Heart left ventricle (tissue), 16 donors: ENCODE data around the gene PIP5KL1. TPM values are rescaled to one million over a fixed set of nuclear protein-coding genes. Genes with fewer than 3 reads are reported as not detected.

ENCODE experiments used
- ATAC-seq, 4 donors: fragments of 200-7000 bp; cut with Tn5 transposase; one replicate each; pipeline ENCODE4 v1.9.1; 2020 to 2022; ENCODE audit warnings: moderate library complexity in 4 of 4, mild to moderate bottlenecking in 3 of 4, moderate number of reproducible peaks in 1 of 4
- DNase-seq, 5 donors: peaks; one replicate each; pipeline ENCODE4 v3.0.0-alpha.2; 2020
- H3K27ac ChIP-seq, 12 donors: fragments of 200-600 bp; sonication (generic) in 4 of 12; one replicate each; pipeline versions ENCODE4 v1.5.0 to v1.8.0; 2016 to 2022; ENCODE audit warnings: mild to moderate bottlenecking in 2 of 12
- H3K27me3 ChIP-seq, 9 donors: fragments of 200-600 bp; sonication (generic) in 2 of 9; one replicate each; pipeline versions ENCODE4 v1.5.1 to v1.8.0; 2016 to 2022; ENCODE audit warnings: mild to moderate bottlenecking in 3 of 9
- H3K36me3 ChIP-seq, 9 donors: fragments of 200-600 bp; sonication (generic) in 2 of 9; one replicate each; pipeline versions ENCODE4 v1.5.0 to v1.8.0; 2018 to 2022; ENCODE audit warnings: mild to moderate bottlenecking in 2 of 9
- H3K4me1 ChIP-seq, 12 donors: fragments of 200-600 bp; sonication (generic) in 4 of 12; one replicate each; pipeline versions ENCODE4 v1.5.0 to v1.8.0; 2016 to 2022; ENCODE audit warnings: mild to moderate bottlenecking in 3 of 12
- H3K4me3 ChIP-seq, 12 donors: fragments of 200-600 bp; sonication (generic) in 4 of 12; one replicate each; pipeline versions ENCODE4 v1.5.0 to v1.8.0; 2017 to 2022; ENCODE audit warnings: mild to moderate bottlenecking in 9 of 12, moderate library complexity in 4 of 12
- H3K9me3 ChIP-seq, 12 donors: fragments of 200-600 bp; sonication (generic) in 4 of 12; one replicate each; pipeline versions ENCODE4 v1.5.0 to v1.8.0; 2016 to 2022; ENCODE audit warnings: mild to moderate bottlenecking in 1 of 12
- POLR2A ChIP-seq, 2 donors: fragments of 450-650 bp; IDR thresholded peaks; one replicate each; pipeline ENCODE4 v1.6.1; 2017; ENCODE audit warnings: antibody characterized with exemption in 2 of 2, mild to moderate bottlenecking in 2 of 2, moderate library complexity in 2 of 2
- WGBS, 4 donors: extraction: QIAGEN DNeasy Blood & Tissue Kit in 2 of 4; methylation state at CpG; one replicate each; pipeline versions ENCODE4 v1.1.5 to v1.1.7; 2013 to 2018; 5-methylcytosine and 5-hydroxymethylcytosine counted together
- intact Hi-C, 10 donors: fragments of 100-400 bp; cut with DNase I; formaldehyde crosslinking; loops; one replicate each; pipeline versions ENCODE4 v1.11.1 to v1.14.2; 2022
- polyA plus RNA-seq, 2 donors: library from polyadenylated mRNA; stranded (reverse); fragments of 200-250 nt; gene quantifications; one replicate each; pipeline ENCODE4 v1.2.3, GENCODE V29; 2013
- total RNA-seq, 9 donors: library from RNA; depleted of rRNA in 2 of 9; stranded (reverse); fragments of >200 nt in 2 of 9; fragmentation: NEBNext Ultra II Directional in 3 of 9; extraction: Animal tissue kit (Norgen Biotek cat#: 25700) in 3 of 9; gene quantifications; one replicate each; pipeline versions ENCODE4 v1.1.0 to v1.2.4, GENCODE V29; 2016 to 2023
- TF ChIP-seq, protein P1 (sequence below), 12 donors: fragments of 200-600 bp; sonication (generic) in 4 of 12; IDR thresholded peaks; one replicate each; pipeline versions ENCODE4 v1.5.0 to v1.8.0; 2018 to 2022; ENCODE audit warnings: antibody characterized with exemption in 12 of 12, mild to moderate bottlenecking in 5 of 12
- donor health status: ischemic (EF 13 %, LVEDD 7.1; RV severe dilation, severe dysfunction).
- donor health status: healthy with polysubstance abuse.
- donor health status: DM: no; HTN: yes; CAD: no.
- donor health status: DM: no; HTN: no; CAD: no.
- donor health status: ischemic (EF 25% LVEDD 6.9; RV normal size, moderate dysfunction).
- donor health status: ischemic (EF 25% LVEDD 5.7; RV mildly dilated, moderate dysfunction).
- donor health status: healthy.
- donor health status: DM: yes; HTN: yes; CAD: no.
- donor health status: ischemic (EF 35%, LVEDD 5.7; RV mildly dilated, moderate dysfunction).
- donor health status: nonischemic (EF 11% LVEDD 7.7; RV severe dilation, severe dysfunction).
- donor health status: DM: yes; HTN: yes; CAD: no.
- donor health status: PGD.
- donor health status: ischemic (EF 29% LVEDD 5.4; RV normal size, mild dysfunction).
- donor health status: nonischemic (EF 23%, LVEDD 6.1; RV moderate dilation, normal function).

Gene PIP5KL1
- total and polyA plus RNA-seq, 11 donors = 0.12 to 0.77 (median 0.50) TPM; not detected in 2

DNA sequence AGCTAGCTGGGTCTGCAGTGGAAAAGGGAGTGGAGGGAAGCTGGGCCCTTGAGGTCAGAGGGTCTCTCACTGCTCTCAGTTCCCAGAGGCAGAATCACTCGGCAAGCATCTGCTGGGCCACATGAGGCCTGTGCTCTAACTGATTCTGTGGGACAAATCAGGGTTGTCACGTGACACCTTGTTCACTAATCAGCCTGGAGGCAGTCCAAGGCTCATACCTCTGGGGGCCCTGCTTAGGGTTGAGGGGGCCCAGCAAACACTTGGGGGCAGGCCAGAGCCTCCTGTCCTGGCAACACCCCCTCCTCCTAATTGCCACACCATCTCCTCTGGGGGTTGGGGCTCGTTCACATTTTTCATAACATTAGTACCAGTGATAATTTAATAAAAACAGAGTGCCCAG, 16.2 kb upstream of the PIP5KL1 start:
- Histone ChIP-seq H3K9me3 (no peaks in the 10 kb centered on the region), H3K4me3 (no peak overlapping the region), H3K4me1 (peaks cover 0 to 67% (median 38%) of the 10 kb centered on the region in 12 donors), H3K36me3 (peaks cover 0 to 32% (median 18%) of the 10 kb centered on the region in 9 donors), H3K27me3 (no peaks in the 10 kb centered on the region), H3K27ac (peak overlapping the region in 11 of 12 donors; percentile 1 to 85 (median 57))
- TF ChIP-seq, protein P1, sequence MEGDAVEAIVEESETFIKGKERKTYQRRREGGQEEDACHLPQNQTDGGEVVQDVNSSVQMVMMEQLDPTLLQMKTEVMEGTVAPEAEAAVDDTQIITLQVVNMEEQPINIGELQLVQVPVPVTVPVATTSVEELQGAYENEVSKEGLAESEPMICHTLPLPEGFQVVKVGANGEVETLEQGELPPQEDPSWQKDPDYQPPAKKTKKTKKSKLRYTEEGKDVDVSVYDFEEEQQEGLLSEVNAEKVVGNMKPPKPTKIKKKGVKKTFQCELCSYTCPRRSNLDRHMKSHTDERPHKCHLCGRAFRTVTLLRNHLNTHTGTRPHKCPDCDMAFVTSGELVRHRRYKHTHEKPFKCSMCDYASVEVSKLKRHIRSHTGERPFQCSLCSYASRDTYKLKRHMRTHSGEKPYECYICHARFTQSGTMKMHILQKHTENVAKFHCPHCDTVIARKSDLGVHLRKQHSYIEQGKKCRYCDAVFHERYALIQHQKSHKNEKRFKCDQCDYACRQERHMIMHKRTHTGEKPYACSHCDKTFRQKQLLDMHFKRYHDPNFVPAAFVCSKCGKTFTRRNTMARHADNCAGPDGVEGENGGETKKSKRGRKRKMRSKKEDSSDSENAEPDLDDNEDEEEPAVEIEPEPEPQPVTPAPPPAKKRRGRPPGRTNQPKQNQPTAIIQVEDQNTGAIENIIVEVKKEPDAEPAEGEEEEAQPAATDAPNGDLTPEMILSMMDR (IDR thresholded peaks at IDR 0.05) = no peak
- no peak for TF ChIP-seq POLR2A (IDR thresholded peaks at IDR 0.05)
- peak in 1 of 5 donors; percentile 41 for DNase-seq
- intact Hi-C loops = loop anchor here in 2 of 10 donors (1.0 to 5.0 kb wide), 2 partner anchors 88 to 171 kb away; no protein-coding TSS in a partner anchor
- ATAC-seq = no peak
- 27 to 62% (median 45%) methylated on average over 3 of the region's 3 CpGs for WGBS, 4 donors

DNA sequence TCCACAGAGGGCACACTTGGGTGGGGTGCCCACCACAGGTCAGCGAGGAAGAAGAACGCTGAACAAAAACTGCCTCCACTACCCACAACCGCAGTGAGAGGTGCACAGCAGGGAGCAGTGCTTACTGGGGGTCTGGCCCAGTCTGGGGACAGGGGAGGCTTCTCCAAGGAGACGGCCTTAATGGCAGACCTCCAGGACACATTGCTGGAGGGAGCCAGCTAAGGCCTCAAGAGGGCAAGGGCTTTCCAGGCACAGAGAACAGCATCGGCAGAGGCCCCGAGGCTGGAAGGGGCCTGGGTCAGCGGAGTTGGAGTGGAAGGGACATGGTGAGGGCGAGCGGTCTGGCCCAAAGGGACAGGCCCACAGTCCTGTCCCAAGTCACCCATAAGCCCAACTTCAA, 15.4 kb upstream of the PIP5KL1 start:
- intact Hi-C loops = loop anchor here in 1 of 10 donors (5.0 kb wide), 1 partner anchor 171 kb away; no protein-coding TSS in a partner anchor
- 66 to 81% (median 76%) methylated on average over 8 to 9 of the region's 9 CpGs for WGBS, 4 donors
- H3K27ac ChIP-seq = peak overlapping the region in 11 of 12 donors; percentile 1 to 85 (median 57)

DNA sequence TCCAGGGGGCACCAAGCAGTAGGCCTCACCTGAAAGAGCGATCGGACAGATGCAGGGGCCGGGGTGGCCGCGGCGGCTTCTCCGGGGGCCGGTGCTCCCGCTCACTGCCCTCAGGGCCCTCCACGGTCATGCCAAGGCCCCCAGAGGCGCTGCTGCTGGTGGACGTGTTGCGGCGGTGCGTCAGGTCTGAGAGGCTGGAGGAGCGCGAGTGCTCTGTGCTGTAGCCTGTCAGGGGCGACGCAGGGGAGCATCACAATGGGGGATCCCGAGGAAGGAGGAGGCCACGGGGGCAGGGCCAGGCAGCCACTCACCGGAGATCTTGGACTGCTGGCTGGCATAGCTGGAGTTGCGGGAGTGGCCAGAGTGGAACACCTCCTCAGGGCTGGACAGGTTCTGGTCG, 14.8 kb upstream of the PIP5KL1 start:
- Histone ChIP-seq H3K4me1 (peaks cover 0 to 55% (median 28%) of the 10 kb centered on the region in 12 donors), H3K27ac (peak overlapping the region in 5 of 12 donors; percentile 20 to 85 (median 60)), H3K9me3 (no peaks in the 10 kb centered on the region), H3K36me3 (peaks cover 0 to 36% (median 18%) of the 10 kb centered on the region in 9 donors), H3K4me3 (no peak overlapping the region), H3K27me3 (no peaks in the 10 kb centered on the region)
- DNase-seq (no peak), ATAC-seq (no peak)
- TF ChIP-seq POLR2A (IDR thresholded peaks at IDR 0.05) = no peak
- TF ChIP-seq, protein P1 (IDR thresholded peaks at IDR 0.05) = no peak
- intact Hi-C loops = loop anchor here in 1 of 10 donors (5.0 kb wide), 1 partner anchor 172 kb away; no protein-coding TSS in a partner anchor
- 88 to 94% (median 92%) methylated on average over 21 to 24 of the region's 24 CpGs for WGBS, 4 donors

More for the DNA sequence above, 15.4 kb upstream of the PIP5KL1 start:
- TF ChIP-seq POLR2A (IDR thresholded peaks at IDR 0.05) = no peak
- TF ChIP-seq, protein P1 (IDR thresholded peaks at IDR 0.05) = no peak
- ATAC-seq (no peak), DNase-seq (peak in 1 of 5 donors; percentile 23)
- H3K4me3 ChIP-seq = no peak overlapping the region
- peaks cover 0 to 32% (median 18%) of the 10 kb centered on the region in 9 donors for H3K36me3 ChIP-seq
- H3K9me3 ChIP-seq = no peaks in the 10 kb centered on the region
- no peaks in the 10 kb centered on the region for H3K27me3 ChIP-seq
- H3K4me1 ChIP-seq = peaks cover 0 to 61% (median 34%) of the 10 kb centered on the region in 12 donors

DNA sequence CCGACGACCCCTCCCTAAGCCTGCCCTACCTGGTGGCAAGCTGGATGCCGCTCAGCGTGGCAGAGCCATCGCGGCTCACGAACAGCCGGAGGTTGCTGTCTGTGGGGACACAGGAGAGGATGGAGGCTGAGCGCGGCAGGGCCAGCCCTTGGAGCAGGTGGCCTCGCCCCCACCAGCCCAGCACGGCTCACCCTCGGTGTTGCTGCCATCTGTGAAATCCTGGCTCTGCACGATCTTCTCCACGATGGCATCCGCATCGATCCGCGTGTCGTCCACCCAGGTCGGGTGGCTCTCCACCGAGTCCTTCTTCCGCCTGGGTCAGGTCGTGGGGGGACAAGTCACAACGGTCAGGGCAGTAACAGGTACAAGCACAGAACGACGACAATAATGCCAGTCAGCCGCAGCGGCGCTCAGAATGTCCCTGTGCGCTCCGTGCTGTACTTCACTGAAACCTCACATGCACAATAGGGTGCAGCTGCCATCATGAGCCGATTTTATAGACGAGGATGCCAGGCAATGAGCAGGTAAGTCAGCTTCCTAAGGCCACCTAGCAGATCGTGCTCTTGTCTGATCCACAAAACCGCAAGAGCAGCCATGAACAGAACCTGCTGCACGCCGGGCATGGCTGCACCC, 14.1 kb upstream of the PIP5KL1 start:
- Histone ChIP-seq H3K4me3 (no peak overlapping the region), H3K36me3 (peaks cover 0 to 36% (median 18%) of the 10 kb centered on the region in 9 donors), H3K4me1 (peaks cover 0 to 49% (median 23%) of the 10 kb centered on the region in 12 donors), H3K27ac (peak overlapping the region in 2 of 12 donors; percentile 38 to 60), H3K9me3 (no peaks in the 10 kb centered on the region), H3K27me3 (no peaks in the 10 kb centered on the region)
- DNase-seq = peak in 1 of 5 donors; percentile 24
- intact Hi-C loops = loop anchor here in 5 of 10 donors (5.0 kb wide), 1 partner anchor 173 kb away; no protein-coding TSS in a partner anchor
- 94 to 95% (median 94%) methylated on average over 33 to 38 of the region's 38 CpGs for WGBS, 4 donors
- TF ChIP-seq, protein P1 (IDR thresholded peaks at IDR 0.05) = no peak
- TF ChIP-seq POLR2A (IDR thresholded peaks at IDR 0.05) = no peak
- no peak for ATAC-seq
